GM12878 (cell line): Measurements from ENCODE around the gene SCYGR1.

Experiments used
- BCLAF1 ChIP-seq: fragments of 450-650 bp; IDR thresholded peaks from 2 replicates; pipeline ENCODE4 v1.6.1; 2017; ENCODE audit warnings: antibody characterized with exemption, mild to moderate bottlenecking, moderate library complexity
- CTCF ChIP-seq, 3 experiments: IDR thresholded peaks in 2 of 3; conservative IDR thresholded peaks in 1 of 3; 2 replicates each; pipeline ENCODE4 v1.5.1; 2011; ENCODE audit warnings: low read depth in 3 of 3, low read length in 3 of 3, mild to moderate bottlenecking in 3 of 3, control low read depth in 2 of 3, moderate library complexity in 2 of 3, inconsistent platforms in 1 of 3, mixed read lengths in 1 of 3; ENCODE audit not compliant: control insufficient read depth in 2 of 3, insufficient read depth in 1 of 3; ENCODE audit errors: extremely low read depth in 1 of 3
- EP300 ChIP-seq, 2 experiments: fragments of 150-350 bp in 1 of 2; IDR thresholded peaks; 2 replicates each; pipeline ENCODE4 v1.6.1; 2011 to 2012; ENCODE audit warnings: low read depth in 2 of 2, low read length in 2 of 2, borderline replicate concordance in 1 of 2, improper control_type of control experiment in 1 of 2, inconsistent platforms in 1 of 2; ENCODE audit not compliant: control insufficient read depth in 1 of 2
- HCFC1 ChIP-seq: fragments of 150-350 bp; IDR thresholded peaks from 2 replicates; pipeline ENCODE4 v1.6.1; 2014; ENCODE audit warnings: low read length
- POLR2A ChIP-seq: IDR thresholded peaks from 2 replicates; pipeline ENCODE4 v1.6.1; 2011; ENCODE audit warnings: low read depth, mild to moderate bottlenecking, low read length
- RAD21 ChIP-seq: IDR thresholded peaks from 2 replicates; pipeline ENCODE4 v1.6.1; 2011; ENCODE audit warnings: mild to moderate bottlenecking, low read depth, low read length, moderate library complexity; ENCODE audit not compliant: insufficient read depth
- RUNX3 ChIP-seq: IDR thresholded peaks from 2 replicates; pipeline ENCODE4 v1.6.1; 2012; ENCODE audit warnings: low read length, inconsistent platforms
- TCF7 ChIP-seq: IDR thresholded peaks from 2 replicates; pipeline ENCODE4 v1.6.1; 2014; ENCODE audit warnings: antibody characterized with exemption, borderline replicate concordance
- YY1 ChIP-seq: IDR thresholded peaks from 2 replicates; pipeline ENCODE4 v1.6.1; 2011; ENCODE audit warnings: low read depth, mild to moderate bottlenecking, low read length

- TF ChIP-seq POLR2A = no peak
- TF ChIP-seq RUNX3 = no peak
- TF ChIP-seq EP300 (IDR thresholded peaks at IDR 0.05; ENCODE audit: borderline replicate concordance in 1 of 2, control insufficient read depth in 1 of 2, low read depth in 2 of 2, low read length in 2 of 2) = no peak
- no peak for TF ChIP-seq HCFC1
- TF ChIP-seq CTCF (IDR thresholded peaks at IDR 0.05 in 2 of 3, conservative IDR thresholded peaks at IDR 0.05 in 1 of 3; ENCODE audit: control insufficient read depth in 2 of 3, extremely low read depth in 1 of 3, insufficient read depth in 1 of 3, low read depth in 3 of 3, low read length in 3 of 3) = no peak
- no peak for TF ChIP-seq YY1
- no peak for TF ChIP-seq TCF7
- no peak for TF ChIP-seq BCLAF1
- TF ChIP-seq RAD21 = no peak
Observed at GRCh38 chr2:227428731-227429285, 41.1 kb upstream of the SCYGR1 start.
